GM18505 (cell line): ENCODE measurements around the gene STYXL2.

Experiments used
- ATAC-seq: cut with Tn5 transposase; IDR thresholded peaks from one replicate; pipeline ENCODE4 v1.9.1; 2021; ENCODE audit not compliant: unreplicated experiment
- POLR2A ChIP-seq: IDR thresholded peaks from 4 replicates; pipeline ENCODE4 v1.6.1; 2011; ENCODE audit warnings: borderline replicate concordance; ENCODE audit not compliant: insufficient read depth, insufficient read length; ENCODE audit errors: extremely low read depth

Gene STYXL2

DNA sequence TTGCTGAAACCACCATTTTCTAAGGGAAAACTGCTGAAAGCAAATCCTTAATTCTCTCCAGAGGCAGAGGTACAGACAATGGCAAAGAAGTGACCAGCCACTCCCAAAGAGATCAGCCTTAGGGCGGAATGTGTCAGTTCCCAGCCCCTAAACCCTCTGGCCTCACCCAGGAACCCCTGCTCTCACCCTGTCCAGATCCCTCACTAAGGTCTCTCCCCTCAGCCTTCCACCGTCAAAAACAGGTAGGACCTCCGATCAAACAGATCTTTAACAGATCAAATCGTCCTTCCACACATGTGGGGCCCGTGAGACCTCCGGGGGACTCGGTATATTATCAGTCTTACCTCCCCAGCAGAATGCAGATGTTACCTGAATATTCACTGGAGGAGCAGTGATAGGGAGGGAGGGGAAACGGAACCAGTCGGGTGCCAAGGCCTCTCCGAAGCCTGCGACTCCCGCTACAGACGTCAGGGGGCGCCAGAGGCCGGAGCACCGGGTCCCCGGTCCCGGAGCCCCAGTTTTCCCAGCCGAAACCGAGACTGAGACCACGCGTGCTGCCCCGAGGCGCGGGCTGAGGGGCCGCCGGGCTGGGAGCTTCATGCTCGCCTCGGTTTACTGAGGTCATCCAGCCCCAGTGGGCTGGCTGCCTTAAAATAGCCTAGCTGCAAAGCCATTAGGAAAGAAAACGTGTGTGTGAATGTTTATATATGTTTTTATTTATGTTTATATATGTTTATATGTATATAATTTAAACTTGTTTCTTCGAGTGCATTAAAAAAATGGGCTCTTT is 27.3 kb upstream of the STYXL2 start:
- TF ChIP-seq POLR2A: no peak
- ATAC-seq: peak; percentile 78

GRCh38 chr1:167067904-167068303 is 26.0 kb upstream of the STYXL2 start:
- ATAC-seq: no peak
- no peak for TF ChIP-seq POLR2A

DNA sequence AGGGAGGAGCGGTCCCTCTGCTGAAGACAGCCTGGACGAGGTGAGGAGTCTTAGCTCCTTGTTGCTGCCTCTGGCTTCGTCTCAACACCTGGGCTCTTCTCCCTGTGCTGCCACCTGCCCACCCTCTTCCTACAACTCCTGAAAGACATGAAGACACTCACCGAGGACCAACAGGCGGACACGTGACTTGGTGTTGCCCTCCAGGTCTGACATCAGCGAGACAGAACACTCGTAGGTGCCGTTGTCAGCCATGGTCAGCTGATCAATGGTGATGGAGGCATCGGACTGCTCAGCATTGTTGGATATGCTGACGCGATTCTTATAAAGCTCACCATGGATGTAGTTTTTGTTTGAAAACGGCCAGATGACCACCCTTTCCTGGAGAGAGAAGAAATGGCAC is 25.1 kb upstream of the STYXL2 start:
- no peak for TF ChIP-seq POLR2A
- ATAC-seq: no peak

DNA sequence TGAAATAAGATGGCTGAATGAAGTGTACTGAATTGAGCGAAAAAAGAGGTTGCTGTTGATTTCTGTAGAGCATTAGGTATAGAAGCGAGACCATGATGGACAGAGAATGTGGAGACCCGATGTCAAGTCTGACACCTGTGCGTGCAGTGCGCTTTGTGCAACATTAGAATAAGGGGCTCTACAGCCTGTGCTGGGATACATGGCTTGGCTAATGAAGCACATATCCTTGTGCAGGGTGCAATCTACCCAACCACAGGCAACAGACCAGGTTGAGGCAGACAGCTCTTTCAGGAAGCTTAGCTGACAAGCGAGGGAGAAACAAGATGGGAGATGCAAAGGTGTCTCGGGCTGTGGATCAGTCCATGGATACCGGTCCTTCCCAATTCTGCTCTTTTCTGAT is 22.6 kb upstream of the STYXL2 start:
- no peak for TF ChIP-seq POLR2A
- no peak for ATAC-seq

DNA sequence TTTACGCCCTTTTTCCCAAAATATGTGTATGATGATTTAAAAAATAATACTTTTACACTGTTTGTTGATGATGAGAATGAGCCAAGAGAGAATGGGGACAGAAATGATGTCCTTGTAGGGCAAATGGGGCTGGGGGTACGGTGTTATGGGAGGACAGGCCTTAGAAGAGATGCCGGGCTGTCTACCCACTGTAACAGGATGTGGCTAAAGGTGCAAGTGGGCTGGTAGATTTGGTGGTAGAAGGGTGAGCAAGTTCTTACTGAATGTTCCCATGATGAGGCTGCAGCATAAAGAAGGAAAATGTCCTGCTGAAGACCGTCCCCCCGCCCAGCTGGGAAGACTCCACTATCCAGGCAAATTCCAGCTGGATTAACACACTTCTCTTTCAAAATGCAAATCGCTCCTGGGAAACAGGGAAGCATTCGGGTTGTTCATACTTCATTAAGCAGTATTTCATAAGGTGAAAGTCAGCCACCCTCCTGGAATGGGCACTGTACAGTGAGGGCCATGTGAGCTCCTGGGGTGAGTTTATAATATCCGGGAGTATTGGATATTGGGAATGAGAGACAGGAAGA is 17.7 kb upstream of the STYXL2 start:
- no peak for TF ChIP-seq POLR2A
- ATAC-seq: no peak

- TF ChIP-seq POLR2A: no peak
- ATAC-seq: no peak
Measured at GRCh38 chr1:167077128-167077867, 16.6 kb upstream of the STYXL2 start.

- ATAC-seq: no peak
- TF ChIP-seq POLR2A: no peak
Measured at GRCh38 chr1:167077868-167078210, 16.0 kb upstream of the STYXL2 start.

DNA sequence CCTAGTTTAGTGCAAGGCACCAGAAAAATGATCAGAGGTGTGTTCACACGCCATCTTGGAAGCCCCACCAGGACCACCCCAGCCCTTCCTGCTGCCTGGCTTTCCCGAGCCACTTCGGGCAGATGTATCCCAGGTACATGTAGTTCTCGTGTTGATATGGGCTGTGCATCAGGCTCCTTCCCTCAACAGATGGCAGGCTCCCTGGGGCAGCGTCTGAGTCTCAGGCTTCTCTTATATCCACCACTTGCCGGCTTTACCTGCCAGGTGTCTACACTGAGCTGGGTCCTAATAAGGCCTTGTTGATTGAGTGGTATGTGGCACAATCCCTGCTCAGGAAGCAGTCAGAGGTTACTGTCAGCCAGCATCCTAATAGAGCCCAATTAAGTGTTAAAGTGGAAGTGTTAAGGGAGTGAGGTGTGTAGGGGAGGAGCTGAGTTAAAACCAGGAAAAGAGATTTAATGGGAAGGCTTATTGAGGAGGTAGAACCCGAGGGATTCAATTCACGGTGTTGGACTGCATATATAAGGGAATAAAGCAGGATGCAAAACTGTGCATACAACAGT is 12.2 kb upstream of the STYXL2 start:
- no peak for ATAC-seq
- TF ChIP-seq POLR2A: no peak

GRCh38 chr1:167082511-167083027 is 11.3 kb upstream of the STYXL2 start:
- no peak for TF ChIP-seq POLR2A
- ATAC-seq: no peak

GRCh38 chr1:167083066-167083665 is 10.7 kb upstream of the STYXL2 start:
- ATAC-seq: no peak
- no peak for TF ChIP-seq POLR2A

DNA sequence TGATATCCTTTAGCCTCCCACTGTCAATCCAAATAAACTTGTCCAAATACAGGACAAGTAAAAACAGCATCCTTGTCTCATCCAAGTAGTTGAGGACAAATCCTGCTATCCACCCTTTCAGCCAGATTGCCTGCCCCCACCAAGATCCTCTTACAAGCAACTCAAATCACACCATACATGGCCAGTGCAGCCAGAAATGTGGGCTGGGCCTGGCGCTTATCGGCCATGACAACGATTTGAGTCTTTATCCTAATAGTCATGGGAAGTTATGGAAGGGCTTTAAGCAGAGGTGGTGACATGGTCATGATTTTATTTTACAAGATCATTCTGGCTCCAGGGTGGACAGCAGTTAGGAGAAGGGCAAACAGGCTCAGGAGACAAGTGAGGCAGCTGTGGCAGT is 10.0 kb upstream of the STYXL2 start:
- no peak for ATAC-seq
- no peak for TF ChIP-seq POLR2A

GRCh38 chr1:167084757-167085156 is 9.1 kb upstream of the STYXL2 start:
- no peak for TF ChIP-seq POLR2A
- ATAC-seq: no peak

GRCh38 chr1:167086033-167086432 is 7.8 kb upstream of the STYXL2 start:
- no peak for ATAC-seq

GRCh38 chr1:167086768-167087167 is 7.1 kb upstream of the STYXL2 start:
- ATAC-seq: no peak
- TF ChIP-seq POLR2A: no peak

More at GRCh38 chr1:167086033-167086432, 7.8 kb upstream of the STYXL2 start:
- TF ChIP-seq POLR2A: no peak
